H9 (cell line): ENCODE data around the gene RFX8. TPM values are rescaled to one million over a fixed set of nuclear protein-coding genes. Genes with fewer than 3 reads are reported as not detected.

ENCODE experiments used
- DNase-seq: peaks from one replicate; pipeline ENCODE4 v3.0.0-alpha.2; 2017
- H2AFZ ChIP-seq: one replicate; pipeline ENCODE4 v1.6.1; 2013; ENCODE audit warnings: mild to moderate bottlenecking, low read length, control low read depth, moderate library complexity
- H2AK5ac ChIP-seq: 2 replicates; pipeline ENCODE4 v1.6.1; 2013; ENCODE audit warnings: low read length, control low read depth, mixed read lengths; ENCODE audit not compliant: insufficient read length
- H2BK120ac ChIP-seq: one replicate; pipeline ENCODE4 v1.6.1; 2013; ENCODE audit warnings: low read depth, mild to moderate bottlenecking, low read length, control low read depth, inconsistent platforms; ENCODE audit not compliant: poor library complexity, severe bottlenecking
- H2BK12ac ChIP-seq: 2 replicates; pipeline ENCODE4 v1.6.1; 2013; ENCODE audit warnings: low read length, control low read depth, mixed read lengths, low read depth; ENCODE audit not compliant: insufficient read length
- H2BK15ac ChIP-seq: 2 replicates; pipeline ENCODE4 v1.6.1; 2013; ENCODE audit warnings: low read depth, low read length, control low read depth
- H2BK20ac ChIP-seq: one replicate; pipeline ENCODE4 v1.6.1; 2013; ENCODE audit warnings: low read depth, mild to moderate bottlenecking, low read length, control low read depth, inconsistent platforms; ENCODE audit not compliant: poor library complexity, severe bottlenecking
- H2BK5ac ChIP-seq: 2 replicates; pipeline ENCODE4 v1.6.1; 2013; ENCODE audit warnings: low read length, control low read depth, mixed read lengths; ENCODE audit not compliant: insufficient read length
- H3K14ac ChIP-seq: 2 replicates; pipeline ENCODE4 v1.6.1; 2013; ENCODE audit warnings: low read length, control low read depth; ENCODE audit not compliant: insufficient read depth
- H3K18ac ChIP-seq: 2 replicates; pipeline ENCODE4 v1.6.1; 2013; ENCODE audit warnings: low read depth, mild to moderate bottlenecking, mixed read lengths, low read length, control low read depth; ENCODE audit not compliant: insufficient read length
- H3K23ac ChIP-seq: 2 replicates; pipeline ENCODE4 v1.6.1; 2013; ENCODE audit warnings: low read length, control low read depth, mixed read lengths, low read depth; ENCODE audit not compliant: insufficient read length
- H3K23me2 ChIP-seq: 2 replicates; pipeline ENCODE4 v1.6.1; 2013; ENCODE audit warnings: low read depth, mild to moderate bottlenecking, mixed read lengths, low read length, control low read depth; ENCODE audit not compliant: insufficient read length, poor library complexity, severe bottlenecking
- H3K27ac ChIP-seq: 2 replicates; pipeline ENCODE4 v1.5.1; 2013; ENCODE audit warnings: low read length, control low read depth, mixed read lengths, low read depth; ENCODE audit not compliant: insufficient read length
- H3K27me3 ChIP-seq: 2 replicates; pipeline ENCODE4 v1.6.1; 2013; ENCODE audit warnings: low read length, control low read depth, inconsistent platforms; ENCODE audit not compliant: insufficient read depth
- H3K4ac ChIP-seq: 2 replicates; pipeline ENCODE4 v1.6.1; 2013; ENCODE audit warnings: low read depth, mild to moderate bottlenecking, control low read depth, inconsistent platforms, low read length, moderate library complexity
- H3K4me1 ChIP-seq: 2 replicates; pipeline ENCODE4 v1.6.1; 2013; ENCODE audit warnings: low read length, control low read depth, inconsistent platforms; ENCODE audit not compliant: insufficient read depth
- H3K4me2 ChIP-seq: 2 replicates; pipeline ENCODE4 v1.6.1; 2013; ENCODE audit warnings: low read length, control low read depth, mixed read lengths; ENCODE audit not compliant: insufficient read length, insufficient read depth
- H3K56ac ChIP-seq: 2 replicates; pipeline ENCODE4 v1.6.1; 2013; ENCODE audit warnings: low read depth, mild to moderate bottlenecking, mixed read lengths, low read length, control low read depth; ENCODE audit not compliant: insufficient read length
- H3K79me1 ChIP-seq: 2 replicates; pipeline ENCODE4 v1.6.1; 2013; ENCODE audit warnings: low read depth, mild to moderate bottlenecking, moderate library complexity, low read length, control low read depth, inconsistent platforms; ENCODE audit not compliant: insufficient read depth, poor library complexity, severe bottlenecking
- H3K79me2 ChIP-seq: 2 replicates; pipeline ENCODE4 v1.6.1; 2013; ENCODE audit warnings: low read length, control low read depth, inconsistent platforms; ENCODE audit not compliant: insufficient read depth
- H3K9ac ChIP-seq: 2 replicates; pipeline ENCODE4 v1.6.1; 2013; ENCODE audit warnings: low read length, control low read depth, mixed read lengths; ENCODE audit not compliant: insufficient read length; ENCODE audit errors: extremely low read depth
- H3K9me3 ChIP-seq: one replicate; pipeline ENCODE4 v1.6.1; 2013; ENCODE audit warnings: low read depth, low read length, inconsistent platforms; ENCODE audit not compliant: control insufficient read depth
- H3T11ph ChIP-seq: one replicate; pipeline ENCODE4 v1.6.1; 2013; ENCODE audit warnings: mild to moderate bottlenecking, low read length, control low read depth, inconsistent platforms
- H4K20me1 ChIP-seq: one replicate; pipeline ENCODE4 v1.6.1; 2013; ENCODE audit not compliant: control insufficient read depth, insufficient read length, insufficient read depth
- H4K5ac ChIP-seq: 2 replicates; pipeline ENCODE4 v1.6.1; 2013; ENCODE audit warnings: low read depth, mild to moderate bottlenecking, mixed read lengths, low read length, control low read depth; ENCODE audit not compliant: insufficient read length
- H4K8ac ChIP-seq: replicated peaks from 2 replicates; pipeline ENCODE4 v1.6.1; 2013; ENCODE audit warnings: low read length, control low read depth, mixed read lengths, low read depth; ENCODE audit not compliant: insufficient read length
- H4K91ac ChIP-seq: 2 replicates; pipeline ENCODE4 v1.6.1; 2013; ENCODE audit warnings: low read depth, mild to moderate bottlenecking, moderate library complexity, mixed read lengths, low read length, control low read depth; ENCODE audit not compliant: insufficient read length
- H3K27ac Mint-ChIP-seq, 3 experiments: 2 replicates in 2 of 3; 3 replicates in 1 of 3; pipeline ENCODE4 v1.8.0; 2020 to 2021; ENCODE audit warnings: mixed read lengths in 3 of 3, mild to moderate bottlenecking in 1 of 3, moderate library complexity in 1 of 3
- H3K27me3 Mint-ChIP-seq: 2 replicates; pipeline ENCODE4 v1.8.0; 2021; ENCODE audit warnings: low read depth, mild to moderate bottlenecking, moderate library complexity, mixed read lengths
- H3K36me3 Mint-ChIP-seq, 3 experiments: 2 replicates in 2 of 3; 3 replicates in 1 of 3; pipeline ENCODE4 v1.8.0; 2020 to 2021; ENCODE audit warnings: low read depth in 3 of 3, mixed read lengths in 3 of 3; ENCODE audit not compliant: insufficient read depth in 1 of 3
- H3K4me1 Mint-ChIP-seq, 2 experiments: 2 replicates each; pipeline ENCODE4 v1.8.0; 2020; ENCODE audit warnings: mixed read lengths in 2 of 2
- H3K4me3 Mint-ChIP-seq, 2 experiments: 2 replicates in 1 of 2; 3 replicates in 1 of 2; pipeline ENCODE4 v1.8.0; 2020 to 2021; ENCODE audit warnings: mild to moderate bottlenecking in 2 of 2, mixed read lengths in 2 of 2, moderate library complexity in 1 of 2
- H3K9me3 Mint-ChIP-seq, 2 experiments: 2 replicates in 1 of 2; 3 replicates in 1 of 2; pipeline ENCODE4 v1.8.0; 2020; ENCODE audit warnings: mild to moderate bottlenecking in 2 of 2, mixed read lengths in 2 of 2, moderate library complexity in 1 of 2
- CTCF ChIP-seq: fragments of 200-600 bp; sonication (generic); conservative IDR thresholded peaks from 3 replicates; pipeline ENCODE4 v1.8.0; 2021; ENCODE audit warnings: antibody characterized with exemption, mild to moderate bottlenecking
- WGBS: extraction: QIAGEN DNeasy Blood & Tissue Kit; methylation state at CpG from one replicate; pipeline ENCODE4 v1.1.7; 2013; ENCODE audit warnings: missing lambda C conversion rate, low lambda C conversion rate, mixed read lengths; ENCODE audit not compliant: insufficient read length; ENCODE audit errors: extremely low coverage; 5-methylcytosine and 5-hydroxymethylcytosine counted together
- total RNA-seq: library from RNA; stranded (reverse); gene quantifications from 2 replicates; pipeline ENCODE4 v1.2.1, GENCODE V29; 2021

RFX8 gene
- total RNA-seq, 1 experiment from 2014 or later: 0.22 TPM

- no peak overlapping the region for H4K91ac ChIP-seq
- H2BK5ac ChIP-seq: no peak overlapping the region
- H3K27me3 Mint-ChIP-seq: no peaks in the 10 kb centered on the region; the same call in 1 of the 2 replicates
- H3K9me3 ChIP-seq: no peaks in the 10 kb centered on the region
- H4K5ac ChIP-seq: no peak overlapping the region
- no peak overlapping the region for H4K8ac ChIP-seq
- H3K4me1 ChIP-seq: no peaks in the 10 kb centered on the region; the same call in 1 of the 2 replicates
- no peak overlapping the region for H3K23ac ChIP-seq
- no peaks in the 10 kb centered on the region for H3K79me1 ChIP-seq
- no peaks in the 10 kb centered on the region for H4K20me1 ChIP-seq
- no peak overlapping the region for H3K9ac ChIP-seq
- H2BK15ac ChIP-seq: no peak overlapping the region
- no peak overlapping the region for H2AFZ ChIP-seq
- H3K4ac ChIP-seq: no peak overlapping the region
- no peak overlapping the region for H2BK12ac ChIP-seq
- no CpG with 5 or more reads among the region's 18 CpGs for WGBS
- H3K4me3 Mint-ChIP-seq: no peak overlapping the region
- no peak for DNase-seq
- H3K36me3 Mint-ChIP-seq: no peaks in the 10 kb centered on the region
- no peak overlapping the region for H2BK20ac ChIP-seq
- no peak overlapping the region for H3K27ac ChIP-seq
- no peaks in the 10 kb centered on the region; the same call in 1 of the 2 replicates for H3K27me3 ChIP-seq
- H2BK120ac ChIP-seq: no peak overlapping the region
- H3K56ac ChIP-seq: no peak overlapping the region
- no peak overlapping the region for H2AK5ac ChIP-seq
- no peak overlapping the region for H3K14ac ChIP-seq
- H3K23me2 ChIP-seq: no peaks in the 10 kb centered on the region
- H3T11ph ChIP-seq: no peak overlapping the region
- no peak overlapping the region for H3K27ac Mint-ChIP-seq
- H3K79me2 ChIP-seq: no peaks in the 10 kb centered on the region
- H3K9me3 Mint-ChIP-seq: no peaks in the 10 kb centered on the region
- no peak for TF ChIP-seq CTCF
- H3K4me2 ChIP-seq: no peak overlapping the region
- no peak overlapping the region for H3K18ac ChIP-seq
- H3K4me1 Mint-ChIP-seq: peaks cover 18 to 19% of the 10 kb centered on the region in 2 experiments
These were observed 74.2 kb downstream of the RFX8 start for GRCh38 chr2:101400506-101401325.
